Inferior parietal cortex (tissue), 1 donor: ENCODE measurements around the gene SLC5A4.
"Not testable (repeated sequence)": the region's sequence is repeated elsewhere in the genome, so short reads cannot be mapped to it uniquely, and the experiment has no call there.

ENCODE experiments used
- DNase-seq: peaks from one replicate; pipeline ENCODE4 v3.0.0-alpha.2; 2016; ENCODE audit errors: extremely low spot score

The SLC5A4 gene

DNA sequence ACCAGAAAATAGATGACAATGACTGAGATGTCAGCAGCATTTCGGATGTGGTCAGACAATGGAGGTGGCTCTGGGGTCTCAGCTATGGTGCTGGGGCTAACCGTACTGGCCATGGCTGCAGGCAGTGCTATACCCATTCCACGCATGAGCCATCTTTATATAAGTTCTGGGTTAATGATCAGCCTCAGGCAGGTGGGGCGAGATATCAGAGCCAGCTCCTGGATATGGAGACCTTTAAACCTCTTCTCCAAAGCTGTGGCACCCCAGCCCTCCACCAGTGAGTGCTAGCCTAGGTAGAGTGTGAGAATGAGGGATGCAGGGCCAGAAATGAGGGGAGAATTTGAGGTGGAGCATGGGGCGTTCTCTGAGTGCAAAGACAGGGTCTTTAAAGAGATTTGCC lies at the start of gene SLC5A4:
Gene SLC5A4 (minus strand): TSS at position 131 of the 400 bp plus-strand sequence. CDS start 18 bp downstream, at position 113.
- no peak for DNase-seq

DNA sequence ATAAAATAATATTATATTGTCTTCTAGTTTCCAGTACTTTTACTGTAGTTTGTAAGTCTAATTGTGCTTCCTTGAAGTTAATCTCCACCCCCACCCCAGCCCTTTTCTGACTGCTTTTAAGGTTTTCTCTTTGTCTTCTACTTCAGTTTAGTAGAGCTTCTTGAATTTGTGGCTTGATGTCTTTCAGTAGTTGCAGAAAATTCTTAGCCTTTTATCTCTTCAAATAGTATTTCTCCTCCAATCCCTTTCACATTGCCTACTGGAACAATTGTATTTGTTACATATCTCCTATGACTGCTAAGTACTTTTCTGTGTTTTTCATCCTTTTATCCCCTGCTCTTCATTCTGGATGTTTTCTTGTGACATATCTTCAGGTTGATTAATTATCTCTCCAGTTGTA lies 38.8 kb upstream of the SLC5A4 start:
- not testable (repeated sequence) for DNase-seq

DNA sequence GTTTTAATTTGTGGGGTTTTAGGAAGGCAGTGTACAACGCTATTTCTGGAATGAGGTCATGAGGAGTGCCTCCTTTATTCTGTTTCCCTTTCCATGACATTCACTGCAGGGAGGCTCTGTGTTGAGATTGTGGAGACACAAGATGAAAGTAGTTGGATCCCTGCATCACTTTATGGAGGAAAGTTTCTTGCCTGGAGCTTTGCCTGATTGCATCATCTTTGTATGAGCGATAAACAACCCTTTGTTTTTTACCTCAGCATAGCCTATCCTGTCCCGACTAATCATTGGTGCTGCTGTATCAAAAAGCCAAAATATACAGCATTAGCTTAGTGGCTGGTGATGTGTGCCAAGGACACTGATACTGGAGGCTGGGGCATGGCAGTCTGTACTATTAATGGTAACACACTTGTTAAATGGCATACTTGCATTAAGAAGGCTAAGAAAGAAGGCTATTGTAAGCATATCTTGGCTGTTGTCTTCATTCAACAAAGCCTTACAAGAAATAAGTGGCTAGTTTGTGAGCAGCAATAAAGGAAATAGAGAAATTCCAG lies 31.2 kb upstream of the SLC5A4 start:
- no peak for DNase-seq

DNA sequence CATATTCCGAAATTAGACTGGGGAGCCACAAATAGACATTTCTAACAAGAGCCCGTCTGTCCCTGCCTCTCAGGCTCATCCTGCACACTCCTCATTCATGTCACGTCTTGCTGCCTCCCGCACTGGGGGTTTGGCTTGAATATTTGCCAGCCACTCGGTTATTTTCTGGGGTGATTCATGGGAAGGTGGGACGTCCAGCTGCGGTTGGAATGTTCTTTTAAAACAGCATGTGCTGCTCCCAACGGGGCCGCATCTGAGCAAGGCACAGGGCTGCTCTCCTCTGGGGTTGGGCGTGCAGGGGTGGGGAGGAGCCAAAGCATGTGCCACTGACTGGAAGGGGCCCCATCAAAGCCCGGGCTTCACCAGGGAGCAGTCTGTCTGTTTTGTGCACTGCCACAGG lies 25.9 kb upstream of the SLC5A4 start:
- DNase-seq = peak; percentile 28

DNA sequence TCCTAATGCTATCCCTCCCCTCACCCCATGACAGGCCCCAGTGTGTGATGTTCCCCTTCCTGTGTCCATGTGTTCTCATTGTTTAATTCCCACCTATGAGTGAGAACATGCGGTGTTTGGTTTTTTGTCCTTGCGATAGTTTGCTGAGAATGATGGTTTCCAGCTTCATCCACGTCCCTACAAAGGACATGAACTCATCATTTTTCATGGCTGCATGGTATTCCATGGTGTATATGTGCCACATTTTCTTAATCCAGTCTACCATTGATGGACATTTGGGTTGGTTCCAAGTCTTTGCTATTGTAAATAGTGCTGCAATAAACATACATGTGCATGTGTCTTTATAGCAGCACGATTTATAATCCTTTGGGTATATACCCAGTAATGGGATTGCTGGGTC lies 20.2 kb upstream of the SLC5A4 start:
- DNase-seq = not testable (repeated sequence)

GRCh38 chr22:32271389-32271788 lies 16.2 kb upstream of the SLC5A4 start:
- no peak for DNase-seq

DNA sequence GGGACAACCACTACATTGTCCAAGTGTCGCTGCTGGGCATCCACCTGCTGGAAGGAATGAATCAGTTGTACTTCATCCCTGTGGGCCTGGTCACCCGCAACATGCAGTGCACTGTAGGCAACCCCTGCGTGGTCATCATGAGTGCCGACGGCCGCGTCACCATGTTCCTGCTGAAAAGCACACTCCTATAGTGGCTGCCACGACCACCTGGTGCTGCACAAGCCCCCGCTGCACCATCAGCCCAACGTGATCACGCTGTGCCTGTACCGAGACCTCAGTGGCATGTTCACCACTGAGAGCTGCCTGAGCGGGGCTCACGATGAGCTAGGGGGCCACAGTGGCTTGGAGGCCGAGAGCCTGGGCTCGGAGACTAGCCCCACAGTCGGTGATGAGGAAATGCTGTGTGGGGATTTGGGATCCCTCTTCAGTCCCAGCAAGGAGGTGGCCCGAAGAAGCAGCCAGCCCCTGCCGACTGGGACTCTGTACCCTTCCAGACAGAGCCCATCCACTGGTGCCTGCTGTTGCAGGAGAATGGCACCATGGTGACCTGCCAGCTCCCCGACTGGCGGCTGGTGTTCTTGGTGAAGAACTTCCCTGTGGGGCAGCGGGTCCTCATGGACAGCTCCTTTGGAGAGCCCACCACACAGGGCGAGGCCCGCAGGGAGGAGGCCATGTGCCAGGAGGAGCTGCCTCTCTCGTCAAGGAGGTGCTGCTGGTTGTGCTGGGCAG lies 15.7 kb upstream of the SLC5A4 start:
- no peak for DNase-seq

- no peak for DNase-seq
Measured at GRCh38 chr22:32269316-32269715, 14.2 kb upstream of the SLC5A4 start.

GRCh38 chr22:32267011-32267410 lies 11.9 kb upstream of the SLC5A4 start:
- DNase-seq = no peak

GRCh38 chr22:32265882-32266767 lies 11.0 kb upstream of the SLC5A4 start:
- peak; percentile 81 for DNase-seq

- not testable (repeated sequence) for DNase-seq
Measured at GRCh38 chr22:32263678-32264077, 8.5 kb upstream of the SLC5A4 start.

DNA sequence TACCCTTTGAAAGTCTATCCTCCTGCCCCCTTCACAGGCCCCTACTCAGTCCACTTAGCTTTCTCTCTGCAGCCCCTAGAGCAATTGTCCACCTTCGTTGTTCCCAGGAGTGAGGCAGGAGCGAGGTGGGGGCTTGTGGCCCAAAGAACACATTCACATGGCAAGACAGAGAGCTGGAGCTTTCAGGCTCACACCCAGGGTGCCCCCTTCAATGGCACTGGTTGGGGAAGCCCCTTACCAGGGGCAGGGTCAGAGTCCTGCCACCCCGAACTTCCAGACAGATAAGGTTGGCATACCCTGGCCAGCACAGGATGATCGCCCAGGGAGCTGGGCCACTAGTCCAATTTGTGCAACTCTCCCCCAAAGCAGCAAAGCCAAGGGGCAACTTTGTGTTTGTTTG lies 6.2 kb upstream of the SLC5A4 start:
- no peak for DNase-seq

DNA sequence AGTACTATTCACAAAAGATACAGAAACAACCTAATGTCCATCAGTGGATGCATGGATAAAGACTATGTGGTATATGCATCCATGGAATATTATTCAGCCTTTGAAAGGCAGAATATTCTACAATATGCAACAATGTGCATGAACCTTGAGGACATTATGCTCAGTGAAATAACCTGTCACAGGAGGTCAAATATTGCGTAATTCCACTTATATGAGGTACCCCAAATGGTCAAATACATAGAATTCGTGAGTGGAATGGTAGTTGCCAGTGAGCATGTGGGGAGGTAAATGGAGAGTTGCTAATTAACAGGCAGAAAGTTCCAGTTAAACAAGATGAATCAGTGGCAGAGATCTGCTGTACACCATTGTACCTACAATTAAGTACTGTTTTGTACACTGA lies 3.6 kb upstream of the SLC5A4 start:
- no peak for DNase-seq

DNA sequence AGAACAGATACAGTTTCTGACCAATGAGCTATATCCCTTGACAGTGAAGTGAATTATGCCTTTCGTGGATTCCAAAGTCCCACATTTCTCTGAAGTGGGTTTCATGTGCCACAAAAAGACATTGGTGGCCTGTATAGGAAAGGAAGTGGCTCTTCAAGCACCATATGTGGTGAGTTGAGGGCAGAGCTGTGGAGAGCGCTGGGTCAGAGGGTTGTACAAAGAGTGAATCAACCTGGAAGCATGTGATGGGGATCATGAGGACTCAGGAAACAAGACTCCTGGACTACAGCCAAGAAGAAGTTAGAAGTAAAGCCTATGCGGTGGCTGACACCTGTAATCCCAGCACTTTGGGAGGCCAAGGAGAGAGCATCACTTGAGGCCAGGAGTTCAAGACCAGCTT lies 579 bp upstream of the SLC5A4 start:
- no peak for DNase-seq

- no peak for DNase-seq
Measured at GRCh38 chr22:32249231-32249630, 5.9 kb downstream of the SLC5A4 start.

DNA sequence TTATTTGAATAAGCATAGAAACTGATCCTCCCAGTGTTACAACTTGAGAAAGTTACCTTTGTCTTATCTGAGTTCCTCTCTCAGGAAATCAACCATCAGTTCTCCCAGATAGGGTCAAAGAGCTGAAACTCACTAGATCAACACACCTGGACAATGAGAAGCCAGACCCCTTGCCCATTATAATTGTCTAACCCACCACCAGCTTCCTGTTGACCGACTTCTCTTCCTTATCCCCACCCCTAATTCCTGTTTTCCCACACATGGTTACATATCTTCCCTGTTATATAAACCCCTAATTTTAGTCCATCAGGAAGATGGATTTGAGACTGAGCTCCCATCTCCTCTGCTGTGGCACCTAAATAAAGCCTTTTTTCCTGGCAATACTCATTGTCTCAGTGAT lies 6.9 kb downstream of the SLC5A4 start:
- DNase-seq = no peak

GRCh38 chr22:32246166-32246565 lies 9.0 kb downstream of the SLC5A4 start:
- no peak for DNase-seq

GRCh38 chr22:32245042-32245441 lies 10.1 kb downstream of the SLC5A4 start:
- DNase-seq = no peak

DNA sequence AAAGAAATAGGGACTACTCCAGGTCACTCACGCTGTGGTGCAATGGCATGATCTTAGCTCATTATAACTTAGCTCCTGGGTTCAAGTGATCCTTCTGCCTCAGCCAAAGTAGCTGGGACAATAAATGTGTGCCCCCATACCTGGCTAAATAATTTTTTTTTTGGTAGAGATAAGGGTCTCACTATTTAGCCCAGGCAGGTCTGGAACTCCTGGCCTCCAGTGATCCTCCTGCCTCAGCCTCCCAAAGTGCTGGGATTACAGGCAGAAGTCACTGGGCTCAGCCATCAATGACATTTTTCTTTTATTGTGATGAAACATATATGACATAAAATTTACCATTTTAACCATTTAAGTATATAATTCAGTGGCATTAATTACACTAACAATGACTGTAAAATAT lies 10.6 kb downstream of the SLC5A4 start:
- no peak for DNase-seq

DNA sequence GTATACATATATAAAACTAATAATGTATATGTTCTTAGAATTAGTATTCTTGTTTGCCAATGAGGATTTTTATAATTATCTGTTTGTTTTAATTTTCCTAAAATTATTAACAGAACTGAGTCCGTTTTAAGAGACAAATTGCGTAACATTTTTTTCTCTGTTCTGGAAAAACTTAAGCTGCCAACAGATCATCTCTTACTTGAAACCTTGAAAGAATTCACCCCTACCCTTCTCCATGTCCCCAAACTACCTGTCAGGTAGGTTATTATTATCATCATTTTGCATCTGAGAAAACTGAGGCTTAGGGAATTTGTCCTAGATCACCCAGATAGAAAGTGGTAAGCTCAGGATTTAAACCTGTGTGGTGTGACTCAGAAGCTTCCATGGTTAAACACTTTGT lies 14.7 kb downstream of the SLC5A4 start:
- DNase-seq = no peak

DNA sequence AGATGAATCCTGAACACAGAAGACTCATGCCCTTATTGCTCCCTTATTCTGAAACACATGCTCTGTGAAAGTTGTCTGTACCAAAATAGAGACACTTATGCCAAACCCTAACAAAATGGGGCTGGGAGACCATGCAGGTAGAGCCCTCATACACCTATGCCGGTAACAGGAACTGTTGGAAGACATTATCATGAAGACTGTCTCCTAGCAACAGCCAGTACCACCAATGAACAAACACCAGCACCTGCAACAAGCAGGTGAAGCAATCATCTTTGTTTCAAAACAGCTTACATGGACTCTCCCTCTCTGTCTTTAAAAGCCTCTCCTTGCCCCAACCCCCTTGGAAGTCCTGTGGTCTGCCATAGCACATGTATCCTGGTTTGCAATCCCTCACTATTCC lies 17.2 kb downstream of the SLC5A4 start:
- DNase-seq = no peak

DNA sequence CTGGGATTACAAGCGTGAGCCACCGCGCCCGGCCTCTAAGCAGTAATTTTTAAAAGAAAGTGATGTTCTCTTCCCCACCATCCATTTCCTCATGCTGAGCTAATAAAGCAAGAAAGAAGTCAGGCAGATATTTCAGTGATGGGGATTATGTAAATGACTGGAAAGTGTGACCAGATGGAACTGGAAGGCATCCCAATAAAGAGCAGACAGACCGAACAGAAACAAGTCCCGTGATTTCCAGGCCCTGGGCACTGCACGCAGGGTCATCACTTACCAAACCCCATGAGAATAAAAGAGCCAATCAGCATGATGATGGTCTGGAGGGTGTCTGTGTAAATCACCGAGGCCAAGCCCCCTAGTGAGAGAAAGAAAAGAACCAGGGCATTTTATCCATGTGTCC lies 18.2 kb downstream of the SLC5A4 start:
- DNase-seq = no peak

GRCh38 chr22:32233091-32233490 lies 22.1 kb downstream of the SLC5A4 start:
- DNase-seq = no peak
